Panc1 (cell line): ENCODE measurements around the gene LASP1. TPM values are rescaled to one million over a fixed set of nuclear protein-coding genes. Genes with fewer than 3 reads are reported as not detected.
A peak's percentile ranks its signal among the peaks of the same experiment; 100 is the strongest.

Experiments
- ATAC-seq: fragments of 200-7000 bp; cut with Tn5 transposase; 2 replicates; pipeline ENCODE4 v1.9.1; 2020; ENCODE audit warnings: mild to moderate bottlenecking, moderate library complexity
- BruUV-seq: library from RNA; stranded (reverse); fragments of 400-500 nt; replicated peaks from 2 replicates; lab custom pipeline; 2021; lab: Mats Ljungman, UMichigan
- CTCF ChIA-PET: fragments of 300-600 bp; sonication (Branson Sonifier 250); formaldehyde crosslinking; loops from one replicate; lab custom pipeline; 2022; ENCODE audit warnings: antibody characterized with exemption; lab: Charles Lee
- POLR2A ChIA-PET: fragments of 300-600 bp; sonication (Branson Sonifier 250); formaldehyde crosslinking; loops from one replicate; lab custom pipeline; 2022; ENCODE audit warnings: antibody characterized with exemption; lab: Charles Lee
- DNase-seq: peaks from one replicate; pipeline ENCODE4 v3.0.0-alpha.2; 2010; ENCODE audit warnings: low read depth, low spot score
- H3K27ac ChIP-seq: 2 replicates; pipeline ENCODE4 v1.5.1; 2011; ENCODE audit warnings: mild to moderate bottlenecking, low read length, inconsistent platforms
- H3K27me3 ChIP-seq: fragments of 200-500 bp; sonication (Bioruptor generic); 2 replicates; pipeline ENCODE4 v1.6.0; 2014; ENCODE audit warnings: low read length, inconsistent platforms; ENCODE audit not compliant: control insufficient read depth, insufficient read depth
- H3K36me3 ChIP-seq: fragments of 200-500 bp; sonication (Bioruptor generic); 2 replicates; pipeline ENCODE4 v1.5.1; 2014; ENCODE audit warnings: inconsistent platforms, mild to moderate bottlenecking, low read length, moderate library complexity; ENCODE audit not compliant: control insufficient read depth, insufficient read depth
- H3K4me1 ChIP-seq: 2 replicates; pipeline ENCODE4 v1.5.1; 2011; ENCODE audit warnings: inconsistent platforms, mild to moderate bottlenecking, low read length, moderate library complexity; ENCODE audit not compliant: control insufficient read depth, insufficient read depth
- H3K4me3 ChIP-seq, 2 experiments: 2 replicates each; pipeline ENCODE4 v1.5.1; 2011 to 2012; ENCODE audit warnings: low read depth in 2 of 2, low read length in 2 of 2, mild to moderate bottlenecking in 2 of 2, inconsistent platforms in 1 of 2, moderate library complexity in 1 of 2
- H3K9me3 ChIP-seq: fragments of 200-500 bp; sonication (Bioruptor generic); 2 replicates; pipeline ENCODE4 v1.5.1; 2014; ENCODE audit warnings: low read depth, mild to moderate bottlenecking, inconsistent platforms, low read length, moderate library complexity; ENCODE audit not compliant: control insufficient read depth, insufficient read depth
- POLR2AphosphoS5 ChIP-seq: IDR thresholded peaks from 2 replicates; pipeline ENCODE4 v1.6.1; 2012; ENCODE audit warnings: mild to moderate bottlenecking, low read depth, low read length, moderate library complexity
- SIN3A ChIP-seq: IDR thresholded peaks from 2 replicates; pipeline ENCODE4 v1.6.1; 2012; ENCODE audit warnings: low read depth, mild to moderate bottlenecking, low read length, moderate library complexity, borderline replicate concordance; ENCODE audit not compliant: insufficient read depth
- TCF7L2 ChIP-seq: IDR thresholded peaks from 2 replicates; pipeline ENCODE4 v1.6.1; 2011; ENCODE audit warnings: mild to moderate bottlenecking, low read depth, low read length, inconsistent platforms
- in situ Hi-C: cut with HindIII; loops from 2 replicates; pipeline ENCODE4 v1.10.0; 2016; ENCODE audit warnings: low sequenced_read_pairs, low pct_unique_long_range_greater_than_20kb
- intact Hi-C: fragments of 100-400 bp; cut with micrococcal nuclease; formaldehyde crosslinking; loops from one replicate; pipeline ENCODE4 v1.10.0; 2022; ENCODE audit not compliant: unreplicated experiment
- total RNA-seq: library from RNA; stranded (reverse); gene quantifications from one replicate; pipeline ENCODE4 v1.2.1, GENCODE V29; 2021; ENCODE audit not compliant: unreplicated experiment
- TF ChIP-seq, protein P1 (sequence below): fragments of 450-650 bp; IDR thresholded peaks from 2 replicates; pipeline ENCODE4 v1.5.1; 2017; ENCODE audit warnings: mild to moderate bottlenecking
- TF ChIP-seq, protein P2 (sequence below), 2 experiments: IDR thresholded peaks; 2 replicates each; pipeline ENCODE4 v1.6.1; 2011 to 2012; ENCODE audit warnings: low read depth in 2 of 2, control low read depth in 1 of 2, low read length in 1 of 2, mild to moderate bottlenecking in 1 of 2, moderate library complexity in 1 of 2; ENCODE audit not compliant: insufficient read depth in 1 of 2

The LASP1 gene
- total RNA-seq, 1 experiment from 2014 or later: 112 TPM

DNA sequence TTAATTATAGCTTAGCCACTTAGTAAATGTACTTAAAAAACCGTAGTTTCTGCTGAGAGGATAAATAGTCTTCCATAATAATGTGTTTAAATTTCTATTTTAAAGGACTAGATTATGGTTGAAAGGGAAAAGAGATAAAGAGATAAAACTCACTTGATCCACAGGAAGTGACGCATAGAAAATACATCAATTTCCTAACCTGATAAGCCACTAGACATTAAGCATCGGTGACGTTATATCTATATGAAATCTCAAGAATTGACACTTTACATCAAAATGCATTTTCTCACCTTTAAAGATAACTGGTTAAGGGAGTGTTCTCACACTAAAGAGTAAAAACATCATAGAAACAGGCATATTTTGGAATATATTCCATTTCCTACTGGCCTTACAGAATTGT, 91.6 kb downstream of the LASP1 start:
- DNase-seq: no peak
- H3K27me3 ChIP-seq: no peaks in the 10 kb centered on the region
- no peak overlapping the region for H3K4me3 ChIP-seq
- BruUV-seq: no TSS peak
- no peak overlapping the region for H3K27ac ChIP-seq
- TF ChIP-seq TCF7L2 (no peak), SIN3A (no peak), POLR2AphosphoS5 (no peak)
- TF ChIP-seq, protein P1, sequence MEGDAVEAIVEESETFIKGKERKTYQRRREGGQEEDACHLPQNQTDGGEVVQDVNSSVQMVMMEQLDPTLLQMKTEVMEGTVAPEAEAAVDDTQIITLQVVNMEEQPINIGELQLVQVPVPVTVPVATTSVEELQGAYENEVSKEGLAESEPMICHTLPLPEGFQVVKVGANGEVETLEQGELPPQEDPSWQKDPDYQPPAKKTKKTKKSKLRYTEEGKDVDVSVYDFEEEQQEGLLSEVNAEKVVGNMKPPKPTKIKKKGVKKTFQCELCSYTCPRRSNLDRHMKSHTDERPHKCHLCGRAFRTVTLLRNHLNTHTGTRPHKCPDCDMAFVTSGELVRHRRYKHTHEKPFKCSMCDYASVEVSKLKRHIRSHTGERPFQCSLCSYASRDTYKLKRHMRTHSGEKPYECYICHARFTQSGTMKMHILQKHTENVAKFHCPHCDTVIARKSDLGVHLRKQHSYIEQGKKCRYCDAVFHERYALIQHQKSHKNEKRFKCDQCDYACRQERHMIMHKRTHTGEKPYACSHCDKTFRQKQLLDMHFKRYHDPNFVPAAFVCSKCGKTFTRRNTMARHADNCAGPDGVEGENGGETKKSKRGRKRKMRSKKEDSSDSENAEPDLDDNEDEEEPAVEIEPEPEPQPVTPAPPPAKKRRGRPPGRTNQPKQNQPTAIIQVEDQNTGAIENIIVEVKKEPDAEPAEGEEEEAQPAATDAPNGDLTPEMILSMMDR: no peak
- TF ChIP-seq, protein P2, sequence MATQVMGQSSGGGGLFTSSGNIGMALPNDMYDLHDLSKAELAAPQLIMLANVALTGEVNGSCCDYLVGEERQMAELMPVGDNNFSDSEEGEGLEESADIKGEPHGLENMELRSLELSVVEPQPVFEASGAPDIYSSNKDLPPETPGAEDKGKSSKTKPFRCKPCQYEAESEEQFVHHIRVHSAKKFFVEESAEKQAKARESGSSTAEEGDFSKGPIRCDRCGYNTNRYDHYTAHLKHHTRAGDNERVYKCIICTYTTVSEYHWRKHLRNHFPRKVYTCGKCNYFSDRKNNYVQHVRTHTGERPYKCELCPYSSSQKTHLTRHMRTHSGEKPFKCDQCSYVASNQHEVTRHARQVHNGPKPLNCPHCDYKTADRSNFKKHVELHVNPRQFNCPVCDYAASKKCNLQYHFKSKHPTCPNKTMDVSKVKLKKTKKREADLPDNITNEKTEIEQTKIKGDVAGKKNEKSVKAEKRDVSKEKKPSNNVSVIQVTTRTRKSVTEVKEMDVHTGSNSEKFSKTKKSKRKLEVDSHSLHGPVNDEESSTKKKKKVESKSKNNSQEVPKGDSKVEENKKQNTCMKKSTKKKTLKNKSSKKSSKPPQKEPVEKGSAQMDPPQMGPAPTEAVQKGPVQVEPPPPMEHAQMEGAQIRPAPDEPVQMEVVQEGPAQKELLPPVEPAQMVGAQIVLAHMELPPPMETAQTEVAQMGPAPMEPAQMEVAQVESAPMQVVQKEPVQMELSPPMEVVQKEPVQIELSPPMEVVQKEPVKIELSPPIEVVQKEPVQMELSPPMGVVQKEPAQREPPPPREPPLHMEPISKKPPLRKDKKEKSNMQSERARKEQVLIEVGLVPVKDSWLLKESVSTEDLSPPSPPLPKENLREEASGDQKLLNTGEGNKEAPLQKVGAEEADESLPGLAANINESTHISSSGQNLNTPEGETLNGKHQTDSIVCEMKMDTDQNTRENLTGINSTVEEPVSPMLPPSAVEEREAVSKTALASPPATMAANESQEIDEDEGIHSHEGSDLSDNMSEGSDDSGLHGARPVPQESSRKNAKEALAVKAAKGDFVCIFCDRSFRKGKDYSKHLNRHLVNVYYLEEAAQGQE (IDR thresholded peaks at IDR 0.05; ENCODE audit: insufficient read depth in 1 of 2, low read depth in 2 of 2, low read length in 1 of 2): no peak
- POLR2A ChIA-PET: no interaction called here
- in situ Hi-C loops: no loop called here
- H3K36me3 ChIP-seq: no peaks in the 10 kb centered on the region
- H3K9me3 ChIP-seq: no peaks in the 10 kb centered on the region
- no peaks in the 10 kb centered on the region; the same call in 1 of the 2 replicates for H3K4me1 ChIP-seq
- intact Hi-C loops: no loop called here
- ATAC-seq: no peak
- CTCF ChIA-PET: no interaction called here

DNA sequence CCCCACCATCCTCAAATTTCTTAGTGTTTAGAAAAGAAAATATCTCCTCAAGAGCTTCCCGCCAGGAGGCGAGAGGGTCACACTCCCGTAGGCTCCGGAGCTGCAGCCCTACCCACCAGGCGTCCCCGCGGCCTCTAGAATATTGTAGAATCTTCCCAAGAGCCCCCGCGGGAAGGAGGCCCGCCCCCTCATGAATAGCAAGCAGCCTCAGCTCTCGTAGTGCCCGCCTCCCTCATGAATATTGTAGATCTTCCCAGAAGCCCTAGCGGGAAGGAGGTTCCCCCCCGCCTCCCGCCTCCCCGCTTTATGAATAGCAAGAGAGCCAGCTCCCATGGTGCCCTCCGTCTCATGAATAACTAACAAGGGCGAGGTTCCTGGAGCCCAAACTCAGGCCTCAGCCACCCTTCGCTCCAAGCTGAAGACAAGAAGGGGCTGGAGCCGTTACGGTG, 97.5 kb downstream of the LASP1 start, which contains the start of gene FBXO47:
Gene FBXO47 (minus strand): TSS at position 114 of the 449 bp plus-strand sequence. CDS start 4,378 bp downstream, outside the sequence.
- H3K27ac ChIP-seq: peak within 1 kb of the TSS; percentile 71
- no TSS peak for BruUV-seq
- H3K4me3 ChIP-seq: peak within 1 kb of the TSS; percentile 34 to 66

DNA sequence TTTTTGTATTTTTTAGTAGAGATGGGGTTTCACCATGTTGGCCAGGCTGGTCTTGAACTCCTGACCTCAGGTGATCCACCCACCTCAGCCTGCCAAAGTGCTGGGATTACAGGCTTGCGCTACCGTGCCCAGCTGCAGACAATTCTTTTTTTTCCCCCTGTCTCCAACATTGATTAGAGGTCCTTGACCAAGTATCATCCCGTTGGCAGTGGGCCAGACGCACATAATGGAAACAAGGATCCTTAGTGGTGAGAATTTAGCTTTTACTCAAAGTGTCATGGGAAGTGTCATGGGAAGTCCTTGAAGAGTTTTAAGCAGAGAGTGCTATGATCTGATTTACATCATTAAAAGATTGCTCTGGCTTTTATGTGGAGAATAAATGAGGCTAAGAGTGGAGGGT, 99.4 kb downstream of the LASP1 start:
- BruUV-seq: no TSS peak
- in situ Hi-C loops: no loop called here
- no peaks in the 10 kb centered on the region for H3K9me3 ChIP-seq
- ChIA-PET CTCF (no interaction called here), POLR2A (no interaction called here)
- no peak overlapping the region for H3K27ac ChIP-seq
- no peaks in the 10 kb centered on the region for H3K27me3 ChIP-seq
- DNase-seq (no peak), ATAC-seq (no peak)
- peaks cover 6% of the 10 kb centered on the region for H3K4me1 ChIP-seq
- no peak overlapping the region for H3K4me3 ChIP-seq
- intact Hi-C loops: no loop called here
- no peak for TF ChIP-seq TCF7L2
- TF ChIP-seq, protein P1: no peak
- TF ChIP-seq, protein P2 (IDR thresholded peaks at IDR 0.05; ENCODE audit: insufficient read depth in 1 of 2, low read depth in 2 of 2, low read length in 1 of 2): no peak
- TF ChIP-seq SIN3A: no peak
- no peak for TF ChIP-seq POLR2AphosphoS5
- no peaks in the 10 kb centered on the region for H3K36me3 ChIP-seq

More for the DNA sequence above, 97.5 kb downstream of the LASP1 start, which contains the start of gene FBXO47:
- POLR2A ChIA-PET: interaction anchor here (0.7 kb wide), 1 partner anchor 155 kb away, joined by 4 read pairs; no protein-coding TSS in a partner anchor
- Histone ChIP-seq H3K4me1 (peaks cover 6% of the 10 kb centered on the region), H3K27me3 (no peaks in the 10 kb centered on the region), H3K9me3 (no peaks in the 10 kb centered on the region), H3K36me3 (no peaks in the 10 kb centered on the region)
- no peak for TF ChIP-seq SIN3A
- TF ChIP-seq POLR2AphosphoS5: peak; percentile 64; the same call in 1 of the 2 replicates
- DNase-seq (no peak), ATAC-seq (peak; percentile 99)
- in situ Hi-C loops (no loop called here), intact Hi-C loops (no loop called here)
- CTCF ChIA-PET: interaction anchor here (0.6 to 0.7 kb wide), 2 partner anchors 50 to 68 kb away, joined by 3 read pairs; no protein-coding TSS in a partner anchor
